GM12872 (cell line): ENCODE results near the gene ADAMTSL2.

Source experiments
- CTCF ChIP-seq: IDR thresholded peaks from 3 replicates; pipeline ENCODE4 v1.5.1; 2011; ENCODE audit warnings: low read depth, mild to moderate bottlenecking, low read length, moderate library complexity; ENCODE audit not compliant: insufficient read depth

The ADAMTSL2 gene

GRCh38 chr9:133570691-133571080 lies 36.2 kb downstream of the ADAMTSL2 start:
- TF ChIP-seq CTCF = no peak

GRCh38 chr9:133571391-133571890 lies 36.9 kb downstream of the ADAMTSL2 start:
- no peak for TF ChIP-seq CTCF

- TF ChIP-seq CTCF = no peak
Observed at GRCh38 chr9:133571896-133572595, 37.5 kb downstream of the ADAMTSL2 start.

GRCh38 chr9:133572821-133573361 lies 38.4 kb downstream of the ADAMTSL2 start:
- TF ChIP-seq CTCF = no peak

GRCh38 chr9:133573791-133574515 lies 39.4 kb downstream of the ADAMTSL2 start:
- no peak for TF ChIP-seq CTCF

- no peak for TF ChIP-seq CTCF
Observed at GRCh38 chr9:133574771-133575170, 40.3 kb downstream of the ADAMTSL2 start.

- no peak for TF ChIP-seq CTCF
Observed at GRCh38 chr9:133575186-133576030, 40.9 kb downstream of the ADAMTSL2 start.
